GM12878 (cell line): ENCODE measurements around the gene CYREN. TPM values are rescaled to one million over a fixed set of nuclear protein-coding genes. Genes with fewer than 3 reads are reported as not detected.

Experiments
- ATAC-seq: fragments of 200-7000 bp; cut with Tn5 transposase; 3 replicates; pipeline ENCODE4 v1.9.1; 2020; ENCODE audit warnings: mild to moderate bottlenecking, moderate library complexity
- BruUV-seq: library from RNA; stranded (reverse); fragments of 400-500 nt; replicated peaks from 2 replicates; lab custom pipeline; 2021; lab: Mats Ljungman, UMichigan
- CTCF ChIA-PET: fragments of 300-600 bp; sonication (Branson Sonifier 250); formaldehyde crosslinking; extraction: SDS; loops from one replicate; lab custom pipeline; 2021; ENCODE audit warnings: inconsistent platforms; lab: Yijun Ruan, JAX
- POLR2A ChIA-PET: fragments of 350-600 bp; formaldehyde crosslinking; extraction: SDS; loops from one replicate; lab custom pipeline; 2021; ENCODE audit warnings: inconsistent platforms; lab: Charles Lee
- RAD21 ChIA-PET: fragments of 300-600 bp; sonication (Branson Sonifier 250); formaldehyde crosslinking; loops from one replicate; lab custom pipeline; 2023; ENCODE audit warnings: antibody characterized with exemption; ENCODE audit not compliant: unreplicated experiment; lab: Charles Lee
- SMC1A ChIA-PET: fragments of 300-600 bp; sonication (Branson Sonifier 250); formaldehyde crosslinking; loops from one replicate; lab custom pipeline; 2023; ENCODE audit not compliant: unreplicated experiment, uncharacterized antibody; lab: Charles Lee
- DNase-seq: peaks from one replicate; pipeline ENCODE4 v3.0.0-alpha.2; 2011; ENCODE audit warnings: low read depth, low spot score
- FAIRE-seq: peaks from 3 replicates; lab custom pipeline; 2011; peaks lifted over from hg19 to GRCh38; lab: Jason Lieb, UNC
- H2AFZ ChIP-seq: 2 replicates; pipeline ENCODE4 v1.6.0; 2011; ENCODE audit warnings: low read depth, low read length, control low read depth; ENCODE audit not compliant: control insufficient read depth
- H3K27ac ChIP-seq: 2 replicates; pipeline ENCODE4 v1.5.1; 2011; ENCODE audit warnings: control low read depth; ENCODE audit not compliant: control insufficient read depth, insufficient read depth
- H3K27me3 ChIP-seq, 2 experiments: replicated peaks in 1 of 2; 2 replicates each; pipeline versions ENCODE4 v1.6.0 to v1.6.1; 2011; ENCODE audit warnings: low read length in 1 of 2; ENCODE audit not compliant: control insufficient read depth in 2 of 2, insufficient read depth in 2 of 2
- H3K36me3 ChIP-seq, 2 experiments: 2 replicates each; pipeline ENCODE4 v1.5.1; 2011; ENCODE audit warnings: low read length in 1 of 2; ENCODE audit not compliant: control insufficient read depth in 2 of 2, insufficient read depth in 2 of 2
- H3K4me1 ChIP-seq: 2 replicates; pipeline ENCODE4 v1.6.1; 2011; ENCODE audit warnings: mild to moderate bottlenecking, low read length, moderate library complexity, mixed read lengths; ENCODE audit not compliant: control insufficient read depth, insufficient read depth
- H3K4me2 ChIP-seq: 2 replicates; pipeline ENCODE4 v1.6.0; 2011; ENCODE audit warnings: control low read depth; ENCODE audit not compliant: control insufficient read depth, insufficient read depth
- H3K4me3 ChIP-seq: fragments of 200-600 bp; sonication (generic); 2 replicates; pipeline ENCODE4 v1.5.1; 2016
- H3K79me2 ChIP-seq: 2 replicates; pipeline ENCODE4 v1.6.0; 2011; ENCODE audit warnings: low read length; ENCODE audit not compliant: control insufficient read depth, insufficient read depth
- H3K9ac ChIP-seq: 2 replicates; pipeline ENCODE4 v1.8.0; 2011; ENCODE audit warnings: low read length, control low read depth, mixed read lengths; ENCODE audit not compliant: control insufficient read depth, insufficient read depth
- H3K9me3 ChIP-seq: replicated peaks from 3 replicates; pipeline ENCODE4 v1.5.1; 2011; ENCODE audit warnings: mild to moderate bottlenecking, low read length; ENCODE audit not compliant: control insufficient read depth, insufficient read depth
- H4K20me1 ChIP-seq: 2 replicates; pipeline ENCODE4 v1.6.0; 2011; ENCODE audit not compliant: control insufficient read depth, insufficient read depth
- DPF2 ChIP-seq: fragments of 450-650 bp; IDR thresholded peaks from 2 replicates; pipeline ENCODE4 v1.6.1; 2017; ENCODE audit warnings: mild to moderate bottlenecking
- MEF2B ChIP-seq: fragments of 450-650 bp; IDR thresholded peaks from 2 replicates; pipeline ENCODE4 v1.6.1; 2018; ENCODE audit warnings: mild to moderate bottlenecking, moderate library complexity; ENCODE audit not compliant: partially characterized antibody, poor library complexity, severe bottlenecking
- NBN ChIP-seq: fragments of 450-650 bp; IDR thresholded peaks from 2 replicates; pipeline ENCODE4 v1.6.1; 2016
- POLR2AphosphoS5 ChIP-seq: IDR thresholded peaks from 2 replicates; pipeline ENCODE4 v1.6.1; 2011; ENCODE audit warnings: mild to moderate bottlenecking, low read length, inconsistent platforms
- SIN3A ChIP-seq: IDR thresholded peaks from 2 replicates; pipeline ENCODE4 v1.6.1; 2012; ENCODE audit warnings: low read depth, low read length, improper control_type of control experiment
- SREBF2 ChIP-seq: IDR thresholded peaks from 2 replicates; pipeline ENCODE4 v1.6.1; 2012; ENCODE audit warnings: mild to moderate bottlenecking, low read length
- YY1 ChIP-seq: IDR thresholded peaks from 2 replicates; pipeline ENCODE4 v1.6.1; 2011; ENCODE audit warnings: low read depth, mild to moderate bottlenecking, low read length
- ZNF622 ChIP-seq: fragments of 450-650 bp; IDR thresholded peaks from 2 replicates; pipeline ENCODE4 v1.6.1; 2017; ENCODE audit warnings: mild to moderate bottlenecking, inconsistent platforms
- WGBS: methylation state at CpG from one replicate; pipeline ENCODE4 v1.1.6; 2016; ENCODE audit warnings: low lambda C conversion rate; ENCODE audit not compliant: insufficient replicate concordance, insufficient coverage; ENCODE audit errors: missing lambda C conversion rate; 5-methylcytosine and 5-hydroxymethylcytosine counted together
- in situ Hi-C: fragments of 300-500 bp; cut with MboI; formaldehyde crosslinking; loops from 9 replicates; pipeline ENCODE4 v1.14.3; 2018; ENCODE audit warnings: mixed read lengths
- intact Hi-C: fragments of 100-400 bp; cut with micrococcal nuclease; formaldehyde crosslinking; loops from one replicate; pipeline ENCODE4 v1.14.2; 2022; ENCODE audit not compliant: unreplicated experiment
- polyA plus RNA-seq, 11 experiments: library from polyadenylated mRNA; depleted of rRNA in 4 of 11; unstranded in 6 of 11; stranded (reverse) in 5 of 11; fragments of >200 nt; fragmentation: Nextera tagmentation in 4 of 11; fragmentation: Illumina TruSeq in 1 of 11; extraction: Ambion mirVana in 4 of 11; extraction: Trizol in 1 of 11; gene quantifications; 1 replicate in 1 of 11; 2 replicates in 10 of 11; pipeline versions ENCODE4 v1.2.1 to v1.2.3, GENCODE V29; 2011 to 2016; ENCODE audit warnings: inconsistent platforms in 2 of 11, missing spikeins in 2 of 11, low read depth in 1 of 11
- total RNA-seq, 4 experiments: library from RNA; depleted of rRNA in 3 of 4; stranded (reverse); fragments of >200 nt in 3 of 4; fragmentation: Illumina TruSeq in 1 of 4; extraction: Trizol in 1 of 4; gene quantifications; 2 replicates each; pipeline versions ENCODE4 v1.2.1 to v1.2.3, GENCODE V29; 2013 to 2021

The CYREN gene
- total and polyA plus RNA-seq, 10 of the 15 experiments (the other 5 are each of a cell fraction or from before 2014, with no cell fraction given), result 8.7 to 64.3 (median 55.7) TPM

DNA sequence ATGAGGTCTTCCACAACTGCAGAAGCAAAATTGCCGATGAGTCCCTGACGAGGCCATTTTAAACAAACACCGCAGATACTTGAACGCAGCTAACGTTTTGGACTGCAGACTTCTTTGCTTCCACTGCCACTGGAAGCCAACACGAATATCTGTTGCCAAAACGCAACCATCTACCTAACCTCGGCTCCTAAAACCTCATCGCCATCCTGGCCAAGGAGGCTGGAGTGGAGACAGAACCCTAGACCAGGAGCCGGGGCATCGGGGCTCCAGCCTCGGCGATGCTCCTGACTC lies 40.3 kb upstream of the CYREN start:
- TF ChIP-seq POLR2AphosphoS5, result no peak
- TF ChIP-seq SIN3A, result peak; percentile 24; the same call in 1 of the 2 replicates
- TF ChIP-seq DPF2, result 0 out of 2 replicates have a peak, but pooled peaks have one; percentile 21
- 0 out of 2 replicates have a peak, but pooled peaks have one; percentile 10 for TF ChIP-seq NBN
- no peak for TF ChIP-seq ZNF622
- peak; percentile 22 for TF ChIP-seq MEF2B
- peak; percentile 40; the same call in 1 of the 2 replicates for TF ChIP-seq YY1
- no peak for TF ChIP-seq SREBF2
- ChIA-PET RAD21 (interaction anchor here (0.7 to 11.2 kb wide), 15 partner anchors 13 to 223 kb away, joined by 3 to 230 read pairs (median 8); partner anchors contain the start of genes AGBL3, CYREN and TMEM140), SMC1A (interaction anchor here (1.1 to 10.8 kb wide), 11 partner anchors 8 to 224 kb away, joined by 3 to 251 read pairs (median 16); partner anchors contain the start of genes AGBL3 and CYREN), CTCF (interaction anchor here (0.7 to 10.4 kb wide), 8 partner anchors 9 to 223 kb away, joined by 3 to 109 read pairs (median 4); partner anchors contain the start of gene CYREN), POLR2A (interaction anchor here (0.8 to 10.8 kb wide), 15 partner anchors 9 to 225 kb away, joined by 3 to 299 read pairs (median 6); partner anchors contain the start of genes AGBL3 and CYREN)
- Histone ChIP-seq H3K9me3 (no peaks in the 10 kb centered on the region; the same call in 2 of the 3 replicates), H3K9ac (peak overlapping the region; percentile 92), H3K4me2 (peak overlapping the region; percentile 99), H3K27ac (peak overlapping the region; percentile 91), H3K4me3 (peak overlapping the region; percentile 99), H3K79me2 (peaks cover 49% of the 10 kb centered on the region), H2AFZ (peak overlapping the region; percentile 92), H4K20me1 (no peaks in the 10 kb centered on the region), H3K27me3 (no peaks in the 10 kb centered on the region), H3K36me3 (peaks cover 0 to 6% of the 10 kb centered on the region in 2 experiments; a peak in 1 of 4 replicates), H3K4me1 (peaks cover 44% of the 10 kb centered on the region)
- BruUV-seq, result no TSS peak
- 1% methylated on average over 13 of the region's 13 CpGs for WGBS
- in situ Hi-C loops (no loop called here), intact Hi-C loops (no loop called here)
- ATAC-seq (peak; percentile 0; the same call in 1 of the 3 replicates), DNase-seq (no peak), FAIRE-seq (no peak)
